Measurements from ENCODE around the gene SORCS2.

DNA sequence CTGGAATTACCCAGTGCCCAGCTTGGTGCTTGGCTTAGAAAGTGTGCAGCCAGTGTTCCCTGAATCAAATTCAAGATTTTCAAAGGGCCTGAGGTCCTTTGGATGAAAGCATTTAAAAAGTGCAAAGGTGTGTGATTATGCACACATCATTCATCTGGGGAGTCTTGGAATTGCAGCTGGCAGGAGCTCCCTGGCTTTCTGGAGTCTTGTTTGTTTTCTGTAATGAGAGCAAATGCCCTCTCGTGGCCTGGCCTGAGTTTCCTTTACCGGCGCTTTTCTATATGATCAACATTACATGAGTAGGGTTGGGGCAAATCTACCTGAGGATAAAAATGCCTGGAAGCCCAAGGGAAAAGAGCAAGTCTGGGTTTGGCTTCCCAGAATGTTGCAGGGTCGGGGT lies 24.6 kb upstream of the SORCS2 start:
- no peak for TF ChIP-seq SIN3A (IDR thresholded peaks at IDR 0.05; ENCODE audit: borderline replicate concordance, low read depth, low read length)
- TF ChIP-seq YY1 (IDR thresholded peaks at IDR 0.05; ENCODE audit: low read depth): no peak
- TF ChIP-seq NRF1 (IDR thresholded peaks at IDR 0.05; ENCODE audit: low read depth, low read length): no peak

Measured in SK-N-SH (cell line).